Amniotic stem cell (primary cell): ENCODE measurements around the gene SLC39A5.

Experiments used
- DNase-seq: peaks from one replicate; lab custom pipeline; 2025; lab: John Stamatoyannopoulos, UW

The SLC39A5 gene

DNA sequence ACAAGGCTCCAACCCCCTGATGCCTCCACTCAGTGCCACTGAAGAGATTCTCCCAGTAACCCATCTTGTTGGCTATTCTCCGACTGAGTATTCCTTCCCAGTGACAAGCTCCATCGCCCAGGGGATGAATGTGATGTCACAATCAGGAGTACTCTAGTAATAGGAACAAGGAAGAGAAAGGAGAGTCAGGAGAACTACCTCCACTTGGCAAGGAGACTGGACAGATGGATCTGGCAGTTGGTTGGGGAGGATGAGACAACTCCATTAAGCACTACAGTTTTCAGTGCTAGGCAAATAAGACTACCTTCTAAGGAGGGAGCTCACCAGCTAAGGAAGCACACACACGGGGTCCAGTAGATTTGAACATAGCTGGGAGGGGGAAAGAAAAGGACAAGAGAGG is 13.4 kb upstream of the SLC39A5 start:
- DNase-seq, result no peak

DNA sequence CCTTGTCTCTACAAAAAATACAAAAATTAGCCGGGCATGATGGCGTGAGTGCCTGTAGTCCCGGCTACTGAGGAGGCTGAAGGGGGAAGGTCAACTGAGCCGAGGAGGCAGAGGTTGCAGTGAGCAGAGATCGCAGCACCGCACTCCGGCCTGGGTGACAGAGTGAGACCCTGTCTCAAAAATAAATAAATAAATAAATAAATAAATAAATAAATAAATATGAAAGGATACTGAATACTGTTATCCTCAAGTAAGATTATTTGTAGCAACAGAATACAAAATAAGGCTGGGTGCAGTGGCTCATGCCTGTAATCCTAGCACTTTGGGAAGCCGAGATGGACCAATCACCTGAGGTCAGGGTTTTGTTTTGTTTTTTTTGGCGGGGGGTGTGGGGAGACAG is 10.0 kb upstream of the SLC39A5 start:
- DNase-seq, result no peak

DNA sequence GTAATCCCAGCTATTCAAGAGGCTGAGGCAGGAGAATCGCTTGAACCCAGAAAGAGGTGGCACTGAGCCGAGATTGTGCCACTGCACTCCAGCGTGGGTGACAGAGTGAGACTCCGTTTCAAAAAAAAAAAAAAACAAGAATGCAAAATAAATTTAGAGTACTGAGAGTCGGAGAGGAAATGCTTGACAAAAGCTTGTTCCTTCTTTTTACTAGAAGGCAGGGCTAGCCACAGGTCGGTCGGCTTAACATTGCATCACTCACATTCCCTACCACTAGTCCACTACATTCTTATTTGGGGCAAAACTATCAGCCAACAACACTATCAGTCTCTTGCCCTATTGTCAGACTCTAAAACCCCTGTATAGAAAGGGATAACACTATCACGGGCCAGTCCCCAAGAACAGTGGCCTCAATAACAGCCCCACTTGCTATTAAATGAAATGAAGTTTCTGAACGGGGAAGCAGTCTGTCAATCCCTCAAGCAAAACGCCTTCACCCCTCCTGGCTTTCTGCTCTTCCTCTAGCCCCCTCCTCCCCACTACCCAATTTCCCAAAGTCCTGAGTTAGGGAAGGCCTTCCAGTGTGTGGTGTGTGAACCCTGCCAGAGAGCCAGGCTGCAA is 9.1 kb upstream of the SLC39A5 start:
- DNase-seq, result no peak

DNA sequence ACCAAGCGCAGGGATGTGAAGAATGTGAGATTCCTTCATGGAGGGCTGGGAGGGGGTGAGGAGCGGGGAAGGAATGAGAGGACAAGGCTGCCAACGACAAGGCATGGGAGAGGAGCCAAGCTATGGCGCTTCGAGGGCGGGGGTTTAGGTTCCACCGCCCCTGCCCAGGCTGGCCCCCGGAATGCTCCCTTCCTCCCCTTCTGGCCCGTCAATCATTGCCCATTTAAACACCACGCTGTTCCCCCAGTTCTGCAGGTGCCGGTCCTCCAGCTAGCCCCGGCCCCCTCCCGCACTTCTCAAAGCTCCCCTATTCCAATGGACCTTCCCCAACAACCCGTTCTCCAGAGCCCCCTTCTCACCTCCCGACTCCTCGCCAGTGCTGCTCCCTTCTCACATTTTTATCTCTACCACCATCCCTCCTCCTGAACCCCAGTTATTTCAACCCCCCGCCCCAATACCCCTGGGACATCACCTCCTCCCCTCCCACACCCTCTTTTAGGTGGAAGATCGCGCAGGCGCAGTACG is 8.6 kb upstream of the SLC39A5 start:
- DNase-seq, result peak; percentile 52

DNA sequence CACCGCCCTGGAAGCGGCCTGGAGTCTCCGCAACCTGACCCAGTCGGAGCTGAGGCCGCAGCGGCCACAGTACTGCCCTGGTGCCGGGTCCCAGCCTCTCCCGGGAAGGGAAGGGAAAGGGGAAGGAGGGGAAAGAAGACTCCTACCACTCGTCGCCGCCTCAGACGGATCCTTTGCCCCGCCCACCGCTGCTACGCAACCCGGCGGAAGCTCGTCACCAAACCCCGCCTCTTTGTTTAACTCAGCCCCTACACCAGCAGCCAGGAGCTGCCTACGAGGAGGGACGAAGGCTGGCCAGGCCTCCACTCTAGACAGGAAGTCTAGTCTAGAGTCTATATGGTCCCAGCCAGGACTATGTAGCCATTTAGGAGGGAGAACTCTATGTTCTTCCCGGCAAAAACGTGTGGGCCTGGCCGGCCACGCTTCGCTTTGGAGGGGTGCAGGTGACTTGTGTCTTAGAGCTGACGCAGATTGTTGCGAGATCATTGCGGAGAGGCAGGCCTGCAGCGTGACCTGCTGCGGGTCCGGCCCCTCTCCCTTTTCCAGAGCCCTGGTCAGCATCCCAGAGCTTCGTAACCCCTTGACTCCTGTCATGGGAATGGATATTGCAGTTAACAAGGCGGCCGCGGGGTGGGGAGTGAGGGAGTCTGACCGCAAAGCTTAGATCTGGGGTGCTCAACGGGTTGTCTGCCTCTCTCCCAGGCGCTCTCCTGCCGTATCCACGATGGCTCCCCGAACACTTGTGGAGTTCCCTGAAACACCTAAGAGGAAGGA is 7.9 kb upstream of the SLC39A5 start, which contains the start of gene RNF41:
Gene RNF41, minus strand, starts transcription at position 166 of the 774 bp plus-strand sequence. CDS start 7,875 bp downstream, outside the sequence.
- DNase-seq, result peak; percentile 89

DNA sequence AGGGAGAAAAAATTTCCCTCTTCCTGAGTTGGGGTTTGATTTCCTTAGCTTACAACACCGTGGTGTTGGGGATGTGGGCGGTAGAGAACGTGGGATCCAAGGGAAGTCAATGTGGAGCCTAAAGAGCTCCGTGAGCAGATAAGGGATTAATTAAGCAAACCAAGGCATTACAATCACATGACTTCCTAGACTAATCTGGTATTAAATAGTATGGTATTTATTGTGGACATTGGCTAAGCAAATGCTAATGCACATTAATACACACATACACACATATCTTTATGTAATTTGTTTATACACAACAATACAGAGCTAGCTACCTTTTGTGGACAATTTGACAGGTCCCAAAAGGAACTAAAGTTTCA is 7.3 kb upstream of the SLC39A5 start:
- DNase-seq, result no peak

DNA sequence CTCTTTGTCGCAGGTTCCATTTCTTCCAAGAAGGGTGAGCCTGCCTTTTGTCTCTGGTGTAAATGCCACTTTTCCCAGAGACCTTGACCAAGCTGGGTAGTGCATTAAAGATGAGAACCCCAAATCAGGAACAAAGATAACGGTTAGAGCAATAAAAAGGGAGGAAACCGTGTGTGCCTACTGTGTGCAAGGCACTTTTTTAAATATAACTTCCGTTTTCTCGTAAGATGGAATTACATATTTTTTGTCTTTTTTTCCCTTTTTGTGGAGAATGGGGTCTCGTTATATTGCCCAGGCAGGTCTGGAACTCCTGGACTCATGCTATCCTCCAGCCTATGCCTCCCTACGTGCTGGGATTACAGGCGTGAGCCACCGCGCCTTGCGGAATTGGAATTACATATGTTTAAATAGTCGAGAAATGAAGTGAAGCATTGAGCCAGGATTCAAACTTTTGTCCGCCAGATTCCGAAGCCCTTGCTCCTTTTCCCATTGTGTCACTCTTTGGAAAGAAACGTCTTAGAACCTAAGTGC is 6.2 kb upstream of the SLC39A5 start:
- no peak for DNase-seq

DNA sequence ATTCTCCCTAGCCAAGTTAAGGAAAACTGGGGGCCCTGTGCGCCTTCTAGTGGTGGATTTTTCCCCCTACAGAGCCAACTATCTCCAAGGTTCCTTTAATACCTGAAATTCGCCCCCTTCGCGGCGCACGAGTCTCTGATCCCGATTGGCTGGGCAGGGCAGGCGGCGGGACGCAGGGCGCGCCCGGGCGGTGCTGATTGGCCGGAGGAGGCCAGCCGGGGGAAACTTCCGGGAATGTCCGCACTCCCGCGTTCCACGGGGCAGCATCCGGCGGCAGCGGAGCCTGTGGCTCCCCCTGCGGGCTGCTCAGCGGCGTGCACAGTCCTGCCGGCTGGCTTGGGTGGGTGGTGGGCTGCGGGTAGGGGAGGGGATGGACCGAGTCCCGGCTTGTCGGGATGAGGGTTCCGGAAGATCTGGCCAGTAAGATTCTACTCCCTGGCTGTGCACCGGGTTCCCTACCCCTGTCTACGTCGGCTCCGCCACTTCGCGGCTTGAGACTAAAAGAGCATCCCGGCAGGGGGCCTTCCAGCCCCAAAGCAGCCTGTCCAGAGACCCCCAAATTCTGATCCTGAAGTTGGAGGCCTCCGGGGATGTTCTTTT is 5.6 kb upstream of the SLC39A5 start, which contains the start of gene NABP2:
Gene NABP2, plus strand, starts transcription at position 241 of the 600 bp plus-strand sequence. CDS start 515 bp downstream, outside the sequence.
- DNase-seq, result peak; percentile 97

DNA sequence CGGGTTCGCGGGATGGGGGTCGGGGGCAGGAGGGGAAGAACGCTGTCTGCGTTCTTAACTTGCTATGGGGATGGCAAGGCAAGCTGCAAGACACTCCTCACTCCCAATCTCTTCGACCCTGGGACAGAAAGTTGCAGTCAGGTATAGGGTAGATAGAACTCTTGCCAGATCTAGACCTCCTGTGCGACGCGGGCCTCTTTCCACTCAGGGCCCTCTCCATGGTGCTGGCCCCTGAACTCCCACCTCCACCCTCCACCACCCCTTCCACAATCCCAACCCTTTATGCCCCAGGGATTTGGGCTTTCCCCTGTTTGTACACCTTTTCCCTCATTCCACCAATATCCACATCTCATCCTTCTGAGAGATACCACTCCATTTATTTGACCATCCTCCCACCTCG is 4.9 kb upstream of the SLC39A5 start:
- DNase-seq, result no peak

DNA sequence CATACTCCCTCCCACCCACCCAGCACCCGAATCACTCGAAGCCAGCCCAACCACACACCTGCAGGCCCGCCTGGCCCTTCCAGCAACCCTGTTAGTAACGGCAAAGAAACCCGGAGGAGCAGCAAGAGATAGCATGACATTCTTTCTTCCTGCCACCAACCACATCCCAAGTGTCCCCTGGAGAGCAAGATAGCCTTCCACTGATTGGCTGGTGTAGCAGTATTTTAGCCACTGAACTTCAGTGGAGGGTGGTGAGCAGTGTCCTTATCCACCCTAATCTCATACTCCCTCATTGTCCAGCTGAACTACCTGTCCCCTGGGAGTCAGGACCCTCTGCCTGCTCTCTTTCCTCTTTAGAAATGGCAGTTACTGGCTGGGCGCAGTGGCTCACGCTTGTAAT is 769 bp upstream of the SLC39A5 start:
- no peak for DNase-seq

DNA sequence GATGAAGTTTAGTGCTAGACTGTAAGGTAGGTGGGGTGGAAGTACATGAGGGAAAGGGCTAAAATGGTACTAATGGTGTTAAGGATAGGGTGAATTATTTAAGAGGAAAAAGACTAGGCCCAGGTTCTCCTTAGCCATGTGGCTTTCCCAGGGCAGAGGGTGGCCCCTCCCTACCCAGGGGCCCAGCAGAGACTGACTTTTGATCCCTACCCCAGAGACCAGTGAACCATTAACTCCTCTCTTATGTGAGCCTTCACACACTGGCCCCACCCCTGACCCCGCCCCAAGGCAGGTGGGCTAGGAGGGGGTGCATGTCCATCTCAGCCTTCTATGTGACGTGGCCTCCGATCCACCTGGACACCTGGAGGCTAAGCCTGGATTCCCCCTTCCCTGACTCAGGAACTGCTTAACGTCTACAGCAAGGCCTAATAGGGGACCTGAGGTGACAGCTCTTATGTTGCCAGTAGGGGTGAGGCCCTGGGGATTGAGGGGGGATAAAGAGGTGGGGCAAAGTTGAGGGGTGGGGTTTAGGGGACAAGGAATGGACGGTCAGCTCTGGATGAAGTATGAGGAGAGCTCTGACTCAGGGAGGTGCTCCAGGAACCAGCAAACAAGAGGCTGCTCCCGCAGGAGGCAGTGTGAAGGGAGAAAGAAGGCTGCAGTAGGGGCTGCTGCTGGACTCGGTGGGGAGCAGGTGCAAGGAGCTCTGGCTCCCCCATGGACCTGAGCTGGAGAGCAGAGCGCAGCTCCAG is 757 bp downstream of the SLC39A5 start:
- no peak for DNase-seq

DNA sequence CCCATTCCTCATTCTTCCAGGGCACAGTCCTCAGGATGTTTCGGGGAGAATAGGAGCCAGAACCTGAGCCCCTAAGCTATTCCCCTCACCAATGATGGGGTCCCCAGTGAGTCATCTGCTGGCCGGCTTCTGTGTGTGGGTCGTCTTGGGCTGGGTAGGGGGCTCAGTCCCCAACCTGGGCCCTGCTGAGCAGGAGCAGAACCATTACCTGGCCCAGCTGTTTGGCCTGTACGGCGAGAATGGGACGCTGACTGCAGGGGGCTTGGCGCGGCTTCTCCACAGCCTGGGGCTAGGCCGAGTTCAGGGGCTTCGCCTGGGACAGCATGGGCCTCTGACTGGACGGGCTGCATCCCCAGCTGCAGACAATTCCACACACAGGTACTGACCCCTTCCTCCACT is 1.3 kb downstream of the SLC39A5 start:
- DNase-seq, result no peak

DNA sequence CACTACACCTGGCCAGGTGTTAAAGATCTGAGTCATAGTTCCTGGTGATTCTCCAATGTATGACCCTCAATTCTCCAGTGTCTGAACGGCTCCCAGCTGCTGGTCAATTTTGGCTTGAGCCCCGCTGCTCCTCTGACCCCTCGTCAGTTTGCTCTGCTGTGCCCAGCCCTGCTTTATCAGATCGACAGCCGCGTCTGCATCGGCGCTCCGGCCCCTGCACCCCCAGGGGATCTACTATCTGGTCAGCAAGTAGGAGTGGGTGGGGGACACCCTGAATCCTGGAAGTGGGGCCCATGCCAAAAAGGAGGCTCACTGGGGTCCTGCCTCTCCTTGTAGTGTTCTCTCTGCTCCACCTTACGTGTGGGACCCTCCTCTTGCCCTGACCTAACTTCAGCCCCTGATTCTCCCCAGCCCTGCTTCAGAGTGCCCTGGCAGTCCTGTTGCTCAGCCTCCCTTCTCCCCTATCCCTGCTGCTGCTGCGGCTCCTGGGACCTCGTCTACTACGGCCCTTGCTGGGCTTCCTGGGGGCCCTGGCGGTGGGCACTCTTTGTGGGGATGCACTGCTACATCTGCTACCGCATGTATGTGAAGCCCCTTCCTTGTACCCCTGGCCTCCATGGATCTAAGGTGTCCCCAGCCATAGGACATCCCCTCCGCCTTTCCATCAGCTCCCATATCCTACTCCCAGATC is 5.0 kb downstream of the SLC39A5 start:
- no peak for DNase-seq

DNA sequence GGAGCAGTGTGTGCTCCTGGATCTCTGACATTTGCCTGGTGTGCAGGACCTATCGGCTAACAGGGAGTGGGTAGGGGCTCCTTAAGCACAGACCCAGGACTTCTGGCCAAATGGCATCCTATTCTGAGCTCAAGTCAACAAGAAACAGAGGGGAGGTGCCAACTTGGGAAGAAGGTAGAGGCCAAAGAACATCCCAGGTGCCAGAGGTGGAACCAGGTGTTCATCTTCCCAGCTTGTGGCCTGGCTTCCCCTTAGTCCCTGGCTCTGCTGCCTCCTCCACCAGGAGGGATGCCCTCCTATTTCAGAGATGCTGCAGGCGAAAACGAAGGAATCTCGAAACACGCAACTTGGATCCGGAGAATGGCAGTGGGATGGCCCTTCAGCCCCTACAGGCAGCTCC is 6.2 kb downstream of the SLC39A5 start:
- DNase-seq, result no peak

DNA sequence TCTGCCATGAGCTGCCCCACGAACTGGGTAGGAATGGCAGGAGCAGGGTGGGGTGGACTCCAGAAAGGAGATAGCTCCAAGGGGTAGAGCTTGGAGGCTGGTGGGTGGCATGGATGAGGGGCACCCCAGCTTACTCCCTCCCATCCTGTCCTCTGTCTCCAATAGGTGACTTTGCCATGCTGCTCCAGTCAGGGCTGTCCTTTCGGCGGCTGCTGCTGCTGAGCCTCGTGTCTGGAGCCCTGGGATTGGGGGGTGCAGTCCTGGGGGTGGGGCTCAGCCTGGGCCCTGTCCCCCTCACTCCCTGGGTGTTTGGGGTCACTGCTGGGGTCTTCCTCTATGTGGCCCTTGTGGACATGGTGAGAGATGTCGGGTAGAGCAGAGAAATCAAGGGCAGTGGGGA is 7.1 kb downstream of the SLC39A5 start:
- no peak for DNase-seq

DNA sequence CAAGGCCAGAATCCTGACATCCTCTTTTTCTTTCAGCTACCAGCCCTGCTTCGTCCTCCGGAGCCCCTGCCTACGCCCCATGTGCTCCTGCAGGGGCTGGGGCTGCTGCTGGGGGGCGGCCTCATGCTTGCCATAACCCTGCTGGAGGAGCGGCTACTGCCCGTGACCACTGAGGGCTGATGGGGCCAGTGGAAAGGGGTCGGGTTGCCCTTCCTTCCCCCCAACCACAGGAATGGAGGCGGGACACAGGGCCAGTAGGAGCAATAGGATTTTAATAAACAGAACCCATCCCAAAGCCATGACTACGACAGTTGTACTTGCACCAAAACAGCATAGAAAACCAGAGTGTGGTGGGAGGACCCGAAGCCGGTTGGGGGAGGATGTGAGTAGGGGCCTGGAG is 7.7 kb downstream of the SLC39A5 start:
- no peak for DNase-seq

DNA sequence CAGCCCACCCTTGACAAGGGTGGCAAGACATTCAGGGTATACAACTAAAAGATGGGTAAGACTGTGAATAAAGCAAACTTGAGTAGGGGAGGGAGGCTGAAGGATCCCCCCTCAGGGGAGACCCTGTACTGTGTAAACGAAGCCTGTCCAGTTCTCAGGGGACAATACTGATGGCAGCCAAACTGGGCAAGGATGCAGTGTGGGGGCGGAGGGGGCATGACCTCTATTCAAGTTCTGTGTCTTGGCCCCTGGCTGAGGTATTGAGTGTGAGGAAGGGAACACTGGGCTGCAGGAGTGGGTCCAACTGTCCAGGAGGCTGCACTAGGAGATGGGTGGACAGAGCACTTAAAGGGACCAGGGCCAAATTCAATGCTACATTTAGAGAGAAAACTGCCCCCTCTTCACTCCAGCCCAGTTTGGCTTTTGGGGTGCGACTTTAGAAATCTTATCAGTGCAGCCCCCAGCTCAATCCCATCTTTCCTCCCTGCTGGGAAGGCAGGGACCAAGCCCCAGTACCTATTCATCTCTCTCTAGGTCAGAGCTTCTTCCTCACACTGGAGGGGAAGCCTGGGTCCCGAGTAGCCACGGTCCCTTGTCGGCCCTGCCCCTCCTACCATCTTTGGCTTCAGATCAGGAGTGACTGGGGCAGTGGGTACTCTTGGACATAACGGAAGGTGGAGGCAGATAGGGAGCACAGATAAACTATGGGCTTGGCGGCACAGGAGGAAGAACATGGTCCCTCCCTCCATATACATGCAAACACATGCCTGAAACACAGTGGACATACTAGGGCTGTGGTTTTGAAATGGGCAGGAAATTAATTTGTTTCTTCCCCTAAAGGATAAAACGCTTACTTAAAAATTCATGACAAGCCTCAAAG is 11.8 kb downstream of the SLC39A5 start:
- no peak for DNase-seq

DNA sequence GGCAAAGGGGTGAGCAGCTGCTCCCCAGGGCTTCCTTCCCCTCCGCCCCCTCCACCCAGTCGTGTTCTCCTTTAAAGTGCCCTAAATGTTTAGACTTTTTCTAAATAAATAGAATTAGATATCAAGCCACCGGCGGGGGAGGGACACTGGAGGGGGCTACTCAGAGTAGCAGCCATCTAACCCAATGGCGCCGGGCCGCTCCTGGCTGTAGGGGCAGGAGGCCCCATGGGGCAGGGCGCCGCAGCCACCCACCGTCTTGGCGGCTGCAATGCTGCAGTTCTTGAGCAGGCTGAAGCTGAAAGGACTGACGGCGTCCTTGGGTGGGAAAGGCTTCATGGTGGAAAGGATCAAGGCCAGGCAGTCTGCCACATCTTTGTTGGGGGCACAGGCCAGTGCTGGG is 13.1 kb downstream of the SLC39A5 start:
- no peak for DNase-seq

DNA sequence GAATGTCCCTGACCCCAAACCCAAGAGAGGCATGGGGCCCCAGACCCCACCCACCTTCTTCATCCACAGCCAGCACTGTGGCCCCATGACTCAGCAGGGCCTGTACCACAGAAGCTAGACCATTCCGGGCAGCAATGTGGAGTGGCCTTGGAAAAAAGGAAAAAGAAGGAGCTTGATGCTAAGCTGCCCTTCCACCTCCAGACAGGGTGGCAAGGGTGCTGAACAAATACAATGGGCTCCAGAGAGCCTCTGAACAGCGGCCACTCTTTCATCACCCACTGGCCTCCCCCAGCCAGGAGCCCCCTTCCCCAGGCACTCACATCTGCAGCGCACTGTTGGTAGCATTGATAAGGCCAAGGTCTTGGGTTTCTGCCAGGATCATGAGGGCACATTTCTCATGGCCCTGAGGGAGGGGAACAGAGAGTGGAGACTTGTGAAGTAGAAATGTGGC is 13.9 kb downstream of the SLC39A5 start:
- no peak for DNase-seq

DNA sequence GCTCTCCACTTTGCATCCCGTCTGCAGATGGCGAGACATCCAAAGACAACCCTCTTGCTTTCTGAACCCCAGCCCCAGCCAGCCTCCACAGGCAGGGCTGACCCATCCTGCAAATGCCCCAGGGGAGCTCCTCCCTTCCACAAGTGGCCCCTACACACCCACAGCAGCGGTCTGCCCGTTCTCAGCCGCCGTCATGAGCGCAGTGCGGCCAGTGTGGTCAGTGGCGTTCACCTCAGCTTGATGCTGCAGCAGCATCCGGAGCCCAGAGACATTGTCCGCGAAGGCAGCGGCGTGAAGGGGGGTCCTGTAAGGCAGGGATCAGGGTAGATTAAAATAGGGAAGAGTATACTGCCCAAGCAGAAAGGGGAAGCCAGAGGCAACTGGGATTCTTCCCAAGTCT is 14.6 kb downstream of the SLC39A5 start:
- no peak for DNase-seq
